ENCODE results near the gene SCYGR2.

Gene SCYGR2

GRCh38 chr2:227570615-227571014 lies 28.1 kb upstream of the SCYGR2 start:
- no peaks in the 10 kb centered on the region for H3K4me1 ChIP-seq (ENCODE audit: control insufficient read depth in 1 of 2, insufficient read depth in 1 of 2, low read depth in 1 of 2, low read length in 1 of 2)
- H3K27me3 ChIP-seq = peaks cover 13% of the 10 kb centered on the region
- no peak for TF ChIP-seq CTCF (IDR thresholded peaks at IDR 0.05)
- H3K4me3 ChIP-seq (ENCODE audit: low read depth in 1 of 2, low read length in 1 of 2) = no peak overlapping the region
- H3K9me3 ChIP-seq = no peaks in the 10 kb centered on the region
- H3K36me3 ChIP-seq = no peaks in the 10 kb centered on the region
- no peak overlapping the region for H3K27ac ChIP-seq

GRCh38 chr2:227576110-227576509 lies 22.6 kb upstream of the SCYGR2 start:
- H3K4me3 ChIP-seq (ENCODE audit: low read depth in 1 of 2, low read length in 1 of 2) = no peak overlapping the region
- no peaks in the 10 kb centered on the region for H3K36me3 ChIP-seq
- no peak for TF ChIP-seq CTCF (IDR thresholded peaks at IDR 0.05)
- H3K9me3 ChIP-seq = no peaks in the 10 kb centered on the region
- no peaks in the 10 kb centered on the region for H3K4me1 ChIP-seq (ENCODE audit: control insufficient read depth in 1 of 2, insufficient read depth in 1 of 2, low read depth in 1 of 2, low read length in 1 of 2)
- no peak overlapping the region for H3K27ac ChIP-seq
- H3K27me3 ChIP-seq = peaks cover 23% of the 10 kb centered on the region

GRCh38 chr2:227576812-227577211 lies 21.9 kb upstream of the SCYGR2 start:
- H3K9me3 ChIP-seq = no peaks in the 10 kb centered on the region
- H3K27me3 ChIP-seq = peaks cover 23% of the 10 kb centered on the region
- no peaks in the 10 kb centered on the region for H3K36me3 ChIP-seq
- TF ChIP-seq CTCF (IDR thresholded peaks at IDR 0.05) = no peak
- H3K4me1 ChIP-seq (ENCODE audit: control insufficient read depth in 1 of 2, insufficient read depth in 1 of 2, low read depth in 1 of 2, low read length in 1 of 2) = no peaks in the 10 kb centered on the region
- H3K4me3 ChIP-seq (ENCODE audit: low read depth in 1 of 2, low read length in 1 of 2) = no peak overlapping the region
- H3K27ac ChIP-seq = no peak overlapping the region

- H3K4me3 ChIP-seq (ENCODE audit: low read depth in 1 of 2, low read length in 1 of 2) = no peak overlapping the region
- no peaks in the 10 kb centered on the region for H3K36me3 ChIP-seq
- no peak for TF ChIP-seq CTCF (IDR thresholded peaks at IDR 0.05)
- H3K27me3 ChIP-seq = peaks cover 23% of the 10 kb centered on the region
- H3K27ac ChIP-seq = no peak overlapping the region
- no peaks in the 10 kb centered on the region for H3K4me1 ChIP-seq (ENCODE audit: control insufficient read depth in 1 of 2, insufficient read depth in 1 of 2, low read depth in 1 of 2, low read length in 1 of 2)
- no peaks in the 10 kb centered on the region for H3K9me3 ChIP-seq
Measured at GRCh38 chr2:227577555-227577954, 21.1 kb upstream of the SCYGR2 start.

GRCh38 chr2:227578642-227579041 lies 20.1 kb upstream of the SCYGR2 start:
- Histone ChIP-seq H3K4me3 (ENCODE audit: low read depth in 1 of 2, low read length in 1 of 2) (no peak overlapping the region), H3K27ac (no peak overlapping the region), H3K9me3 (no peaks in the 10 kb centered on the region), H3K4me1 (ENCODE audit: control insufficient read depth in 1 of 2, insufficient read depth in 1 of 2, low read depth in 1 of 2, low read length in 1 of 2) (no peaks in the 10 kb centered on the region), H3K36me3 (no peaks in the 10 kb centered on the region), H3K27me3 (peaks cover 17% of the 10 kb centered on the region)
- no peak for TF ChIP-seq CTCF (IDR thresholded peaks at IDR 0.05)

GRCh38 chr2:227579791-227580190 lies 18.9 kb upstream of the SCYGR2 start:
- Histone ChIP-seq H3K27me3 (peaks cover 10% of the 10 kb centered on the region), H3K36me3 (no peaks in the 10 kb centered on the region), H3K4me1 (ENCODE audit: control insufficient read depth in 1 of 2, insufficient read depth in 1 of 2, low read depth in 1 of 2, low read length in 1 of 2) (no peaks in the 10 kb centered on the region), H3K27ac (no peak overlapping the region), H3K9me3 (no peaks in the 10 kb centered on the region), H3K4me3 (ENCODE audit: low read depth in 1 of 2, low read length in 1 of 2) (no peak overlapping the region)
- no peak for TF ChIP-seq CTCF (IDR thresholded peaks at IDR 0.05)

Data from neutrophil (primary cell).